GM19455 (cell line): ENCODE data around the gene KLK11.

Source experiments
- ATAC-seq: cut with Tn5 transposase; IDR thresholded peaks from one replicate; pipeline ENCODE4 v1.9.1; 2021; ENCODE audit not compliant: unreplicated experiment

The KLK11 gene, protein sequence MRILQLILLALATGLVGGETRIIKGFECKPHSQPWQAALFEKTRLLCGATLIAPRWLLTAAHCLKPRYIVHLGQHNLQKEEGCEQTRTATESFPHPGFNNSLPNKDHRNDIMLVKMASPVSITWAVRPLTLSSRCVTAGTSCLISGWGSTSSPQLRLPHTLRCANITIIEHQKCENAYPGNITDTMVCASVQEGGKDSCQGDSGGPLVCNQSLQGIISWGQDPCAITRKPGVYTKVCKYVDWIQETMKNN

GRCh38 chr19:51026554-51026831 lies at the start of gene KLK11:
Gene KLK11 (minus strand): TSS chr19:51026616. CDS start chr19:51025631, 985 bp downstream.
- no peak for ATAC-seq

GRCh38 chr19:51075998-51076397 lies 49.6 kb upstream of the KLK11 start:
- no peak for ATAC-seq

DNA sequence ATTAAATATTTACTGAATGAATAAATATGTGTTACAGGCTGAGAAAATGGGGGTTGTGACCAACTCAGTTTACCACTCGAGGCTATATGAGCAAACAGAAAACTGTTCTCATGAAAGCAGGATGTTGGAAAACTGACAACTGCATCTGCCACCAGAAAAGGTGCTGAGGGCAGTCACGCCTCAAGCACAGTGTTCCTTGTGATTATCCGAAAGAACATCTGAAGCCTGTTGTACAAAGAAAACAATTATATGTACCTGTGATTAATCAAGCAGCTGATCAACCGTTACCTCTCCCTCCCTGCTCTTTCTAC lies 44.6 kb upstream of the KLK11 start:
- ATAC-seq, result no peak

- ATAC-seq, result no peak
These were observed 44.1 kb upstream of the KLK11 start for GRCh38 chr19:51070334-51071094.

- ATAC-seq, result no peak
These were observed 40.2 kb upstream of the KLK11 start for GRCh38 chr19:51066393-51067186.

DNA sequence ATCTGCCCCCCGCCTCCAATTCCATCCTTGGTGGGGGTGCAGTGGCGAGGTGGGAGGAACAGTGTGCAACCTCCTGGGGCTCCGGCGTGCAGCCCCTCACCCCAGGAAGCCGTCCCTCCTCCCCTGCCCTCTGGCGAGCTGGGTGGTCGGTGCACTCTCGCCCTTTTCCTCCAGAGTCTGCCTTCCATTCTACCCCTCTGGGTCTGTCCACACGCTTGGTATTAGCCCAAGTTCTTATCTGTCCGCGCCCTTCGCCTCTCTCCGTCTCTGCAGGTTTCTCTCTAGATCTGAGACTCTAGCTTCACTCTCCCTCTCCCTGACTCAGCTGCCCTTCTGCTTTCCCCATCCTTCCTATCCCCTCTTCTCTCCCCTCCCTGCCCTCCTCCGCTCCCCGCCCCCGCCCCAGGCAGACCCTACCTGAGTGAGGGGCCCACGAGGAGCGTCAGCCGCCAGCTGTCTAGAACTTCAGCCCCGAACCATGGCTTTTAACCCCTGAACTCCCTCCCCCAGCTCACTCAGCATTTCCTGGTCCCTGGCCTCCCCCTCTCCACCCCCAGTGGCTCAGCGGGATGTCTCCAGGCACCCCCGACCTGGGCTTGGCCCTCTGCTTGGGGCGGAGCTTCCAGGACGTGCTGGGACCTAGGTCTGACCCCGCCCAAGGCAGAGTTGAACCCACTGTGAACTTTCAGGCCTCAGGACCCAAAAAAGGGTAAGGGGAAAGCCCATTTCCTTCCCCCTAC lies 39.0 kb upstream of the KLK11 start:
- ATAC-seq, result no peak

DNA sequence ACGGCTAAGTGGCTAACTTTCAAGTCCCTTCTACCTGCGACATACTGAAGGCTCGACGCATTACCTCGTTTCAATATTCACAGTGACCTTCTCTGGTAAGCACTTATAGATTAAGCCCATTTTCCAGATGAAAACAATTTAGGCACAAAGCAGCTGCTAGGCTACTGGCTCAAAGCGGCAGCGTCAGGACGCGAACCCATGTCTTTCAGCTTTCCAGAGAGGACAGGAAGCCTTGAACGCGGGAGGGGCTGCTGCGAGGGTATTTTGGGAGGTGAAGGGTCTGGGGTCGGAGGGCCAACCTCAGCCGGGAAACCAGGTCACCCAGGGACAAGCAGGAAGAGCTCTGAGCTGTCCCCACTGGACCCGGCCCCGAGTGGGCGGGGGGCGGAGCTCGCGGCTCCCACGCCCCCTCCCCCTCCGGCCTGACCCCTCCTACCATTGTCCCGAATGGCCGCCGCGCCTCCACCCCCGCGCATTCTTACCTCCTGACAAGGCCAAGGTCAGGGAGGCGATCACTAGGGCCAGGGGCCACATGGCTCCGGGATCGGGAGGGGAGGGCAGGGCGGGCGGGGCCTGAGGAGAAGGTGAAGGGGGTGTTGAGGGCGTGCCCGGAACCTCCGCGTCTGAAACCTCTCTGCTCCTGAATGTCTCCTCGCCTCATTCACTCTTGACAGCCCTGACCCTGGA lies 38.3 kb upstream of the KLK11 start, which contains the start of gene KLK13:
Gene KLK13 (minus strand): TSS at position 559 of the 687 bp plus-strand sequence. CDS start 25 bp downstream, at position 534.
- ATAC-seq, result no peak

DNA sequence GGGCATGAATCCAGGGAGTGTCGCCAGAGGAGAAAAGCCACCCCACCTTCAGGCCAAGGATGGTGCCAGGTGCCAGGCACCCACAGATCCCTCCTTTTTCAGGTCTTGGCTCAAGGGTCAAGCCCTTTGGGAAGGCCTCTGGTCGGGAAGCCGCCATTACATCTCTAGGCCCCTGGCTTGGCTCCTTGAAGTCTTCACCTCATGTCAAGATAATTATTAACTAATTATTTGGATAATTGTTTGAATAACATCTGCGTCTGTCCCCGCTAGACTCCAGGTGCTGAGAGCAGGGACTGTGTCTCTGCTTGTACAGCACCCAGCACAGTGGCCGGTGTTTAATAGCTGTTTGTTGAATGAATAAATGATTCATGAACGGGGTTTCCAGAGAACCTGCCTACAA lies 37.2 kb upstream of the KLK11 start:
- ATAC-seq, result no peak

- no peak for ATAC-seq
These were observed 34.6 kb upstream of the KLK11 start for GRCh38 chr19:51060973-51061372.

DNA sequence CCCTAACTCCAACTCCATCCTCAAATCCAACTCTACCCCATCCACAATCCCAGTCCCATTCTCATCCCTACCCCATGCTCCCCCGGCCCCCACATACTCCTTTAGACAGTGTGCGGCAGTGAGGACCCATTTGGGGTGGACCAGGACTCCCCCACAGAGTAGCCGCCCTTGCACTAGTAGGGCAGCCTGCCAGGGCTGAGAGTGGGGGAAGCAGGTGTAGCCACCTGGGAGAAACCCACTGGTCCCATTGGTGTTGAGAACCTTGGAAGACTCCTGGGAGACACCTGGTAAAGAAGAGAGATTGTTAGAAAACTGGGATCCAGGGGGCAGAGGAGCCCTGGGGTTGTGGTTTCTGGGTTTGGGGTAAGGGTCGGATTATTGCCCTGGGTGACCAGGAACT lies 33.9 kb upstream of the KLK11 start:
- ATAC-seq, result no peak

DNA sequence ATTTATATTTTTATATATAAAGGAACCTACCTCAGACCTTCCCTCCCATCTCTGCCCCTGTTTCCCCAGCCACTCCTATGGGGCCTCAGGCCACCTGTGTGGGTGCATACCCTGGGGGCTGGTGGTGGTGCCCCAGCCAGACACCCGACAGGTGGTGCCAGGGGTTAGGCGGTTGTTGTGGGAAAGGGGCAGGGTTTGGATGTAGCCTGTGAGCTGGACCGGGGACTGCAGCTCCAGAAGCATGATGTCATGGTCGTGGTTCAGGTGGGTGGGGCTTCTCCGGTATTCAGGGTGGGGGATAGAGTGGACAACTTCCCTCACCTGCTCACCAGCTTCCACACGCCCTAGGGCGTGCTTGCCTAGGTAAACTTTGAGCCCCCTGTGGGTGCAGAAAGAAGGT lies 33.3 kb upstream of the KLK11 start:
- no peak for ATAC-seq

GRCh38 chr19:51055866-51056265 lies 29.4 kb upstream of the KLK11 start:
- ATAC-seq, result no peak

DNA sequence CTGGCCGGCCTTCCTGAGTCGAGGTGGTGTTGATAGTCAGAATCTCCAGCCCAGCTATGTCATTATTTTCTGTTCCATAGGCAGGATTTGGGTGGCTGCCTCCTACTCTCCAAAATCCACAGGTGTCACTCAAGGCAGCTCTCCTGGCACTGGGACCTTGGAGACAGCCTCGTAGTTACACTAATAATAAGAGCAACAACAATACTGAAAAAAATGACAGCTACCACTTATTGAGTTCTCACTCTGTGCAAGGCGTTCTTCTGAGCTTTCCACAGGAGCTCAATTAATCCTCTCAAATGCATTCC lies 20.6 kb upstream of the KLK11 start:
- no peak for ATAC-seq

DNA sequence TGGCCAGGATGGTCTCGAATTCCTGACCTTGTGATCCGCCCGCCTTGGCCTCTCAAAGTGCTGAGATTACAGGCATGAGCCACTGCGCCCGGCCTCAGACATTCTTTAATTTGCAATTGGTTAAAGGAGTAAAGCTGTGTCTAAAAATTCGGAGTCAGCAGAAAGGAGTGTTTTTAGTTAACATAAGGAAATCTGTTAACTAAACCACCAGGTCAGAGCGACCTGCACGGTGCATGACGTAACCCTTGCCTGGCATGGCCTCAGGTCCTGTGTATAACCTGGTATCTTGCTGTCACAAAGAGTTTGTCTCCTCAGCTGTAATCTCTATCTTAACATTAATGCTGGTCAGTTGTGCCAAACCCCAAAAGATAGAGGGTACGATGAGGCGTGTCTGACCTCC lies 17.9 kb upstream of the KLK11 start:
- no peak for ATAC-seq

GRCh38 chr19:51043497-51043896 lies 17.1 kb upstream of the KLK11 start:
- ATAC-seq, result no peak

DNA sequence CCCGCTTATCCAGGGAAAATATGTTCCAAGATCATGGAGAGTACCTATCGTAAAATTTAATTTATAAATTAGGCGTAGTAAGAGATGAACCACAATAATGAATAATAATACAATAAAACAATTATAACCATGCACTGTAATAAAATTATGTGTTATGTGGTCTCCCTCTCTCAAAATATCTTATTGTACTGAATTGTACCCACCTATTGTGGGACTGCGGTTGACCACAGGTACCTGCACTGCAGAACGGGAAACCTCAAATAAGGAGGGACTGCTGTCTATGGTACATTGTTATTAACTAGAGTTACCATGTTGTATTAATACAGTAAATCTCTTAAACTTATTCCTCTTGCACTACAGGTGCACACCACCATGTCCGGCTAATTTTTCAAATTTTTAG lies 13.7 kb upstream of the KLK11 start:
- no peak for ATAC-seq

DNA sequence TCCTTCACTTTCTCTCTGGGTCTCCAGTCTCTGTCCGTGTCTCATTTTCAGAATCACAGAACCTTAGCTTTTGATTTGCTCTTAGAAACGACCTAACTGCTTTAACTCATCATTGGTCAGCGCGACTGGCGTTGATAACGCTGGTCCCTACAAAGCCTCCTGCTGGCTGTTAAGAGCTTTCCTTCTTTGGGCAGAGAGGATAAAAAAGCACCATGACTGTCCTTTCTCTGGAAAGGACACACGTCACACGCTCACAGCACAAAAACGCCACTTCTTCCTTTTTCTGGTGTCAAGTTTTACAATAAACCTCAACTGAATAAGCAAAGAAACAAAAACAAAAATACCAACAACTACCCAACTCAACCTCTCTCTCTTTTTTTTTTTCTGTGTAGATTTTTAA lies 10.1 kb upstream of the KLK11 start:
- ATAC-seq, result no peak

- ATAC-seq, result no peak
These were observed 8.3 kb upstream of the KLK11 start, which contains the start of gene KLK12 for GRCh38 chr19:51034704-51035103. Gene KLK12 (minus strand): TSS chr19:51035002. CDS start chr19:51034621, 381 bp downstream.

- ATAC-seq, result no peak
These were observed 5.4 kb upstream of the KLK11 start for GRCh38 chr19:51031880-51032225.

- no peak for ATAC-seq
These were observed 4.9 kb upstream of the KLK11 start for GRCh38 chr19:51031220-51031879.

GRCh38 chr19:51030631-51031030 lies 4.2 kb upstream of the KLK11 start:
- ATAC-seq, result no peak
